ENCODE measurements around the gene GAS7.

DNA sequence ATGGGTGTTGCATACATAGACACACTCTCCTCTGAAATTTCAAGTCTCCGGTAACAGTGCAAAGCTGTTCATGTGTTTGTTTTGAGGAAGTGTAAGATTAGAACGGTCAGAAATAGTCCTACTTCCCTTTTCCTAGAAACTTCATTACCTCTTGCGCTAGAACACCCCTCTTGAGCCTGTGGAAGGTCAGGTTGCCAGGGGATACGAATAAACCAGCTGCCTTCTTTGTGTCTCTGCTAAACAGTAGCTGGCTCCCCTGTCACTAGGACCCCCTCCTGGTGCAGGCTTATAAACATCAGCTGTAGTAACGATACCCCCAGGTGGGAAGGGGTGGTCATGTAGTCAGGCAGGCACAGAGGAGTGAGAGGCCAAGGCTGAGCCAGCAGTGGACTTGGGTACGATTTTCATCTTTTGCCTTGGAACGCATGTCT lies 179.9 kb downstream of the GAS7 start:
- TF ChIP-seq, protein P1, sequence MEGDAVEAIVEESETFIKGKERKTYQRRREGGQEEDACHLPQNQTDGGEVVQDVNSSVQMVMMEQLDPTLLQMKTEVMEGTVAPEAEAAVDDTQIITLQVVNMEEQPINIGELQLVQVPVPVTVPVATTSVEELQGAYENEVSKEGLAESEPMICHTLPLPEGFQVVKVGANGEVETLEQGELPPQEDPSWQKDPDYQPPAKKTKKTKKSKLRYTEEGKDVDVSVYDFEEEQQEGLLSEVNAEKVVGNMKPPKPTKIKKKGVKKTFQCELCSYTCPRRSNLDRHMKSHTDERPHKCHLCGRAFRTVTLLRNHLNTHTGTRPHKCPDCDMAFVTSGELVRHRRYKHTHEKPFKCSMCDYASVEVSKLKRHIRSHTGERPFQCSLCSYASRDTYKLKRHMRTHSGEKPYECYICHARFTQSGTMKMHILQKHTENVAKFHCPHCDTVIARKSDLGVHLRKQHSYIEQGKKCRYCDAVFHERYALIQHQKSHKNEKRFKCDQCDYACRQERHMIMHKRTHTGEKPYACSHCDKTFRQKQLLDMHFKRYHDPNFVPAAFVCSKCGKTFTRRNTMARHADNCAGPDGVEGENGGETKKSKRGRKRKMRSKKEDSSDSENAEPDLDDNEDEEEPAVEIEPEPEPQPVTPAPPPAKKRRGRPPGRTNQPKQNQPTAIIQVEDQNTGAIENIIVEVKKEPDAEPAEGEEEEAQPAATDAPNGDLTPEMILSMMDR (IDR thresholded peaks at IDR 0.05) = no peak
- peak in 1 of 4 donors; percentile 25 for TF ChIP-seq POLR2AphosphoS5 (IDR thresholded peaks at IDR 0.05)
